ENCODE measurements around the gene ANTKMT.

ANTKMT gene

DNA sequence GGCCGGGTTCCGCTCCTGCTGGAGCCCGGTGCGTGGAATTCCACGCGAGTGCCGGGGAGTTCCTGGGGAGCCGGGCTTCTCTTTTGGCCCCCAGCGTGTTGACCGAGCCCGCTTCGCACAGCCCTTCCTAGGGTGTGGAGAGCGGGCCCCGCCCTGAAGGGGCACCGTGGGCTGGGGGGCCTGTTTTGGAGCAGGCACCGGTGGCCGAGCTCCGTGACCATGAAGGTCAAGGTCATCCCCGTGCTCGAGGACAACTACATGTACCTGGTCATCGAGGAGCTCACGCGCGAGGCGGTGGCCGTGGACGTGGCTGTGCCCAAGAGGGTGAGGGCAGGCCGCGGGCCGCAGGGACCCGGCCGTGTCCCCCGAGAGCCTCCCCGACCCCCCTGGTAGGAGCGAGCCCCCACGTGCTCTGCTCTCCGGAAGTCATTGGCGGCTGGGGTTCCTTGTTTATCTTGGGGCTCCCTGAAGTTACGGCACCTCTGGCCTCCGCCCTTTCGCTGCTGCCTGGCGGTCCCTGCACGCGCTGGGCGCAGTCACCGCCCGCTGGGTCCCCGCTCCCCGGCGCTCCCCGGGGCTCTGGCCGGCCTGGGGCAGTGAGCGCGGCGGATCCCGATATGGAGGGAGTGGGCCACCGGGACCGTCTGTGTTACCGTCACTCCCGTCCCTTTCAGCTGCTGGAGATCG is 6.5 kb downstream of the ANTKMT start:
- Histone ChIP-seq H3K27me3 (ENCODE audit: insufficient read depth, poor library complexity, severe bottlenecking) (no peaks in the 10 kb centered on the region), H3K4me3 (ENCODE audit: severe bottlenecking) (peak overlapping the region; percentile 43), H3K36me3 (ENCODE audit: low read depth) (0 out of 2 replicates have a peak, but pooled peaks cover 4% of the 10 kb centered on the region), H3K9me3 (ENCODE audit: severe bottlenecking) (no peaks in the 10 kb centered on the region), H3K4me1 (ENCODE audit: insufficient read depth, poor library complexity, severe bottlenecking) (no peaks in the 10 kb centered on the region), H3K27ac (ENCODE audit: poor library complexity, severe bottlenecking) (peak overlapping the region; percentile 64)
- no peak for ATAC-seq (ENCODE audit: low read depth)
- TF ChIP-seq CTCF (IDR thresholded peaks at IDR 0.05; ENCODE audit: poor library complexity, severe bottlenecking), result no peak
- DNase-seq (ENCODE audit: low spot score), result no peak

DNA sequence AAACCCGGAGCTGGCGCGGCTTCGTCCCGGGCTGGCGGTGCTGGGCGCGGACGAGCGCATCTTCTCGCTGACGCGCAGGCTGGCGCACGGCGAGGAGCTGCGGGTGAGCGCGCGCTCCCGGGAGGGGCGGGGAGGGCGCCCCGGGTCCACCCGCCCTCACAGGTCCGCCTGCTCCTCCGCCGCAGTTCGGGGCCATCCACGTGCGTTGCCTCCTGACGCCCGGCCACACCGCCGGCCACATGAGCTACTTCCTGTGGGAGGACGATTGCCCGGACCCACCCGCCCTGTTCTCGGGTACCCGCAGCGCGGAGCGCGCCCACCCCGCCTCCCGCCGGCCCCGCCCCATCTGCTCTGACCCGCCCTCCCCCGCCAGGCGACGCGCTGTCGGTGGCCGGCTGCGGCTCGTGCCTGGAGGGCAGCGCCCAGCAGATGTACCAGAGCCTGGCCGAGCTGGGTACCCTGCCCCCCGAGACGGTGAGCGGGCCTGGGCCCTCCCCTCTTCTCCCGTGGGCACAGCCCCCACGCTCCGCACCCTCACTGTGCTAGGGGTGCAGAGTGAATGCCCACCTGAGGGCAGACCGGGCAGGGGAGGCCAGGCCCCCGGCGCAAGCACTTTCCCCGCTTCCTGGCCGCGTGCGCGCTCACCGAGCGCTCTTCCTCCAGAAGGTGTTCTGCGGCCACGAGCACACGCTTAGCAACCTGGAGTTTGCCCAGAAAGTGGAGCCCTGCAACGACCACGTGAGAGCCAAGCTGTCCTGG is 7.4 kb downstream of the ANTKMT start:
- DNase-seq (ENCODE audit: low spot score) (peak; percentile 94), ATAC-seq (ENCODE audit: low read depth) (peak; percentile 46)
- TF ChIP-seq CTCF (IDR thresholded peaks at IDR 0.05; ENCODE audit: poor library complexity, severe bottlenecking), result no peak
- Histone ChIP-seq H3K9me3 (ENCODE audit: severe bottlenecking) (no peaks in the 10 kb centered on the region), H3K4me3 (ENCODE audit: severe bottlenecking) (peak overlapping the region; percentile 43), H3K36me3 (ENCODE audit: low read depth) (peaks cover 7% of the 10 kb centered on the region; the same call in 1 of the 2 replicates), H3K4me1 (ENCODE audit: insufficient read depth, poor library complexity, severe bottlenecking) (no peaks in the 10 kb centered on the region), H3K27ac (ENCODE audit: poor library complexity, severe bottlenecking) (peak overlapping the region; percentile 64), H3K27me3 (ENCODE audit: insufficient read depth, poor library complexity, severe bottlenecking) (no peaks in the 10 kb centered on the region)

DNA sequence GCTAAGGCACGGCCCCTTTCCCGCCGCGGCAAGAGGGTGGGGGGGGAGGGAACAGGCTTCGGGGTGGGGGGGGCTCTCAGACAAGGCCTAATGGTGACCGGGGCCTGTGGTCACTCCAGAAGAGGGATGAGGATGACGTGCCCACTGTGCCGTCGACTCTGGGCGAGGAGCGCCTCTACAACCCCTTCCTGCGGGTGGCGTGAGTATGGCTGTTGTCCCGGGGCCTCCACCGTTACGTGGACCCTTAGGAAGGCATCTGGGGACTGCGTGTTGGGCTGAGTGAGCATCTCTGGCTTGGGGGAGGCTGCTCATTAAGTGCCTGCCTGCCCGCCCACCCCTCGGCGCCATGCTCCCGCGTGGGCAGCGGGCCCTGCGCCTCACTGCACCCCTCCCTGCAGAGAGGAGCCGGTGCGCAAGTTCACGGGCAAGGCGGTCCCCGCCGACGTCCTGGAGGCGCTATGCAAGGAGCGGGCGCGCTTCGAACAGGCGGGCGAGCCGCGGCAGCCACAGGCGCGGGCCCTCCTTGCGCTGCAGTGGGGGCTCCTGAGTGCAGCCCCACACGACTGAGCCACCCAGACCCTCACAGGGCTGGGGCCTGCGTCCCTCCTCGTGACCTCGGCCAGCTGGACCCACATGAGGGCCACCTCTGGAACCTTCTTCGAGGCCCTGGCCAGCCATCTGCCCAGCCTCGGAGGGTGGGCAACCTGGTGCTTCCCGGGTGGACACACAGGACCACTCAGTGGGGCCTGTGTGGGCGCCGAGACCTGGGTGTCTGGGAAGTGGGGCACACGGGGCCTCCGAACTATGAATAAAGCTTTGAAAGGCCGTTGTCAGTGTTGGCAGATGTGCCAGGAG is 8.2 kb downstream of the ANTKMT start:
- ATAC-seq (ENCODE audit: low read depth), result no peak
- no peak for DNase-seq (ENCODE audit: low spot score)
- Histone ChIP-seq H3K4me1 (ENCODE audit: insufficient read depth, poor library complexity, severe bottlenecking) (no peaks in the 10 kb centered on the region), H3K36me3 (ENCODE audit: low read depth) (peaks cover 11% of the 10 kb centered on the region; the same call in 1 of the 2 replicates), H3K9me3 (ENCODE audit: severe bottlenecking) (no peaks in the 10 kb centered on the region), H3K27ac (ENCODE audit: poor library complexity, severe bottlenecking) (peak overlapping the region; percentile 64), H3K4me3 (ENCODE audit: severe bottlenecking) (peak overlapping the region; percentile 43), H3K27me3 (ENCODE audit: insufficient read depth, poor library complexity, severe bottlenecking) (no peaks in the 10 kb centered on the region)
- TF ChIP-seq CTCF (IDR thresholded peaks at IDR 0.05; ENCODE audit: poor library complexity, severe bottlenecking), result no peak

DNA sequence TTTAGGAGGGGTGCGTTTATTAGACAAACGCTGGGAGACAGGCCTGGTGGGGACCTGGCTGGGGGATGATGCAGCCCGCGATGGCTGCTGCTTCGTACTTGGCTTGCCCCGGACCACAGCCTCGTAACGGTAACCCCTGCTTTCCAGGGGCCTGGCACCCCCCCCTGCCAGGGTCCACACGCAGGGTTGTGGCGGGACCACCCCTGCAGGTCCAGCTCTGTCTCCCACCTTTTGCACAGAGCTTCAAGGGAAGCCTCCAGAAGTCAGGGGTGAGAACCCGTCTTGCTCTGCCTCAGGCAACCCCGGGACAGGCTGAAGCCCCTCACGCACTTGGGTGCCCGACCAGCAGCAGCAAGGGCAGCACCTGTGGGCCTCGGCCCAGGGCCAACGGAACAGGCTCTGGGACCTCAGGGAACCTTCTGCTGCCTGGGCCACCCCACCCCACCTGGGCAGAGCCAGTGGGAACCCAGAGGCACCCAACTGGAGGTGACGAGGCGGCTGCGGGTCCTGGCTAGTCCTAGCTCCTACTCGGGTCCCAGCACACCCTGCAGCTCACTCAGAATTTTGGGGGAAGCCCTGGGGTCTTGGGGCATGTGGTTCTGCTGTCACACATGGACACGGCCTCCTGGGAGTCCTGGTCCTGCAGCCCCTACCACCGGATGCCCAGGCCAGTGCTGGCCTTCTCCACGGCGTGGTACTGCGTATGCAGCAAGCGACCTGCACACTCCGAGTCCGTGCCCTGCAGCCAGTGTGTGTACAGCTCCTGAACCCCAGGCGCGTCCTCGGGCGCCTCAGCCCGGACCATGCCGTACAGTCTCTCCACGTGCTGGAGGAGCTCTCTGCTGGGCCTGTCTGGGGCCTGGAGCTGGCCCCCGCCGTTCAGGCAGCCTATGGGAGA is 9.1 kb downstream of the ANTKMT start:
- no peak for DNase-seq (ENCODE audit: low spot score)
- H3K36me3 ChIP-seq (ENCODE audit: low read depth), result peaks cover 13% of the 10 kb centered on the region; the same call in 1 of the 2 replicates

More for the DNA sequence above, 9.1 kb downstream of the ANTKMT start:
- no peak for ATAC-seq (ENCODE audit: low read depth)
- H3K27ac ChIP-seq (ENCODE audit: poor library complexity, severe bottlenecking), result no peak overlapping the region
- H3K4me1 ChIP-seq (ENCODE audit: insufficient read depth, poor library complexity, severe bottlenecking), result no peaks in the 10 kb centered on the region
- TF ChIP-seq CTCF (IDR thresholded peaks at IDR 0.05; ENCODE audit: poor library complexity, severe bottlenecking), result no peak
- H3K4me3 ChIP-seq (ENCODE audit: severe bottlenecking), result no peak overlapping the region
- no peaks in the 10 kb centered on the region for H3K9me3 ChIP-seq (ENCODE audit: severe bottlenecking)
- H3K27me3 ChIP-seq (ENCODE audit: insufficient read depth, poor library complexity, severe bottlenecking), result no peaks in the 10 kb centered on the region

All from RWPE2 (cell line).